ENCODE results near the gene DCST2.

GRCh38 chr1:155040358-155041093 is 6.9 kb upstream of the DCST2 start:
- no peak for TF ChIP-seq POLR2A (IDR thresholded peaks at IDR 0.05)
- no peak for TF ChIP-seq CTCF (IDR thresholded peaks at IDR 0.05)
